Measurements from ENCODE around the gene EIF1.

Gene EIF1

DNA sequence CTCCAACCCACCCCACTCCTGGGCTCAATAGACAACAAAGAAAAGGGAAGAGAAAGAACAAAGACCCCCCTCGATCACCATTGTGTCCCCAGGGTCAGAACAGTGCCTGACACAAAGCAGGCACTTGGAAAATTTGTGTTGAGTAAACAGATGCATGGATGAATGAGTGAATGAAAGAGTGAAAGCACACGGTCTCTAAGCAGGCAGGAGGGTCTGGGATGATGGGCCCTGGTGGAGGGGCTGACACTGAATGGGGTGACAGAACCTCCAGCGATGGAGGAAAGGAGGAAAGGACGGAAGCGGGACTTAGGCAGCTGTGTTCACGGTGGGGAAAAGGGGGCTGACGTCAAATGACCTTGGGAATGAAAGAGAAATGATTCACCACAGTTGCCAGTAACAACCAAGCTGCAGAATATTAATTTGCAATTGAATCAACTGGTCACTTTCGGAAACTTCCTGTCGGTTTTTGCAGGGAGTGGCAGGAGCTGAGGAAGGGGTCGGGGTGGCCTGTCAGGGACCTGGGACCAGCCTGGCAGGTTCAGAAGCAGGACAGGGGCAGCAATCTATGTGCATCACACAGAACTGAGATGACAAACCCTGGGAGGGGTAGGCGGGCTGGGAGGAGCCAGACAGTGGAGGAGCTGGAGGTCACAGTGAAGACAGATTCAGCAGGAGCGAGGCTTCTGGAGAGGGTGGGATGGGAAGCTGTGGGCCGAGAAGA lies 16.7 kb downstream of the EIF1 start:
- no peak for DNase-seq

DNA sequence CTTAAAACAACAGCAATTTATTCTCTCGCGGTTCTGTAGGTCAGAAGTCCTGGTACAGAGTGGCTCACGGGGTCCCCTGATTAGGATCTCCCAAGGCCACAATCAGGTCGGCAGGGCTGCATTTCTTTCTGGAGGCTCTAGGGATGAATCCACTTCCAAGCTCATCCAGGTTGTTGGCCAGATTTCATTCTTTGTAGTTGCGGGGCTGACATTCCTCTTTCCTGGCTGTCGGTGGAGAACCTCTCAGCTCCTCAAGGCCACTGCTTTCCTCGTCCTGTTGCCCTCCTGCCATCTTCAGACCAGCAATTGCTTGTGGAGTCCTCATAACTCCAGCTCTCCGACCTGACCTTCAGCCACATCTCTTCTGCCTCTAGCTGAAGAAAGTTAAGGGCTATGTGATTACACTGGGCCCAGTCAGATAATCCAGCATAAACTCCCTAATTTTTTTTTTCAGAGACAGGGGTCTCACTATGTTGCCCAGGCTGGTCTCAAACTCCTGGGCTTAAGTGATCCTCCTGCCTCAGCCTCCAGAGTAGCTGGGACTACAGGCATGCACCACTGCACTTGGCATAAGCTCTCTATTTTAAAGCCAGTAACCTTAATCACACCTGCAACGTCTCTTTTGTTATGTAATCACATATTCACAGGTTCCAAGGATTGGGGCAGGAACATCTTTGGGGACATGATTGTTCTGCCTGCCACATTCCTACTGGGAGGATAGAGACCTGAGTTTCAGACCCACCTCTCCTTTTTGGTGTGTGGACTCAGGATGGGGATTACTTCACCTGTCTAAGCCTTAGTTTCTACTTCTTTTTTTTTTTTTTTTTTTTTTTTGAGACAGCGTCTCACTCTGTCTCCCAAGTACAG lies 19.4 kb downstream of the EIF1 start:
- DNase-seq, result no peak

DNA sequence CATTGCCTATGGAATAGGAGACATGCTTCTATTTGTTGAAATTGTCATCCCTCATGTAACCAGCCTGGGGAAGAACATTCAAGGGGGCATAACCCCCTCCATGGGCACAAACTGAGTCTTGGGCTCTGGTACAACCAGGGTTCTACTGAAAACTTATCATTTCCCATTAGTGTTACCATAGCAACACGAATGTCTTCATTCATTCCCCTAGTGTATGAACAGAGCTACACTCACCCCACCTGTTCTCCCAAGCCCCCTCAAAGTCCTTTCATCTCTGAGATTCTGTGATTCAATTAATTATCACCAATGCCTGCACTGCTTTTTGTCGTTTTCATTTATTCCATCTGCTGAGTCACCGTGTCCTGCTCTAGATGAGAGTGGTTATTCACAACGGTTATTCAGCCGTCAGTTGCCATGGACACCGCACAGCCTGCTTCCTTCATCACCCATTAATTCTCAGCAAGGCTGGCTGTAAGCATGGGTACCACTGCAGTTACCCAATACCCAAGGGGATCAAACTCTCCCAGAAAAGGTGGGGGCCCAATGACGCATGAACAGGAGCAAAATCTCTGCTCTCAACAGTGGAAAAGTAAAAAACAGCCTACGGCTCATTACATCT lies 21.9 kb downstream of the EIF1 start:
- DNase-seq, result peak in 1 of 2 donors; percentile 28

DNA sequence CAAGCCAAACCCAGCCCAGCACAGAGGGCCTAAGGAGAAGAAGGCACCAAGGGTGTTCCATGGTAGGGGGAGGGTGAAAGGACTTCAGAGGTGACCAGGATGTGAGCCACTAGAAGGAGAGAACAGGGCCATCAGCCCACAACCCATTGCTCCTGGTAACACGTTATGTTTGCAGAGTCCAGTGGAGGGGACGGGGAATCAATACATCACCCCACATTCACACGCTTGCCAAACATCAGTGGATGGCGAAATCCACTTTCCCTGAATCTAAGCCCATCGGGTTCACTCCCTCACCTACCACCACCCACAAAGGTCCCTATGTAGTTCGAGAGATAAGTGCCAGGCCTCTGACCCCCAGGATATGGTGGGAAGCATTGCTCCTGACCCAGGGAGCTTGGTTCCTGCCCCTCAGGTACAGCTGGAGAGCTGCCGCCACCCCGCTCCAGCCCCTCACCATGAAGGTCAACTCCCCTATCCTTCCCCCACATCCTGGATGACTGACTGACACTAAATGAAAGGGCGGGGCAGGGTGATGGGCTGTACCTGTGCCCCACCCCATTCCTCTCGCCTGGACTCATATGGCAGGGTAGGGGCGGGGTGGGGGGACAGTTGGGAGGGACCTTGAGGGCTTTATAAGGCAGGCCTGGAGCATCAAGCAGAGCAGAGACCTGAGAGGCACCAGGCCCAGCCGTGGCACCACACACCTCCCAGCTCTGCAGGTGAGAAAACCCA lies 23.1 kb downstream of the EIF1 start, which contains the start of gene GAST:
GAST (plus strand) TSS at position 663 of the 732 bp plus-strand sequence. CDS start 3,106 bp downstream, outside the sequence.
- no peak for DNase-seq

DNA sequence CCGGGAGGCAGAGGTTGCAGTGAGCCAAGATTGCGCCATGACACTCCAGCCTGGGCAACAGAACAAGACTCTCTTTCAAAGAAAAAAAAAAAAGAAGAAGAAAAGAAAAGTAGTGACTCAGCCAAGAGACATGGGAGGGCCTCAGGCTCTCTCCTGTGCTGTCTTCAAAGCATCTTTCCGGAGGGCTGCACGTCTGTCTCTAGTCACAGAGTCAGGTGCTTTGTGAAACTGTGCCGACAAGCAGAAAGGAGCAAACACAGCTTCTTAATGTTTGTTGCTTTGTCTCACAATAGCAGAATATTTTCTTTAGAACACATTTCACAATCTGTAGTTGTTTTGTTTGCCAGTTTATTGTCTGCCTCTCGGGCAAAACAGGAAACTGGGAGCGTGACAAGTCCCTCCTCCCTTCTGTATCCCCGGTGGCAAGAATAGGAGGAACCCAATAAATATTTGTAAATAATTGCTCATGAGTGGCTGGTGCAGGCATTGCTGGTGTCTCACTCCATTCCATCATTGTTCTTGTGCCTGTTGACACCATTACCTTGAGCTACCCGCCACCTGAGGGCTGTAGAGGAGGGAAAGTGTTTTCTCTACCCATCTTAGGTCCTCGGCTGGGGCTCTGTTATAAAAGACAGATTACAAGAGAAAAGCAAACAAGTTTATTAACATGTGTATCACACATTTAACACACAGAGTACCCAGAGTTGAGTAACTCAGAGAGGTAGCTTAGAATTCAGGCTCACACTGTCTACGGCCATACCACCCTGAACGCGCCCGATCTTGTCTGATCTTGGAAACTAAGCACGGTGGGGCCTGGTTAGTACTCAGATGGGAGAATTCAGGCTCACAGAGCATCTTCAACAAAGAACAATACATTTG lies 29.0 kb downstream of the EIF1 start:
- DNase-seq, result peak in 1 of 2 donors; percentile 28

DNA sequence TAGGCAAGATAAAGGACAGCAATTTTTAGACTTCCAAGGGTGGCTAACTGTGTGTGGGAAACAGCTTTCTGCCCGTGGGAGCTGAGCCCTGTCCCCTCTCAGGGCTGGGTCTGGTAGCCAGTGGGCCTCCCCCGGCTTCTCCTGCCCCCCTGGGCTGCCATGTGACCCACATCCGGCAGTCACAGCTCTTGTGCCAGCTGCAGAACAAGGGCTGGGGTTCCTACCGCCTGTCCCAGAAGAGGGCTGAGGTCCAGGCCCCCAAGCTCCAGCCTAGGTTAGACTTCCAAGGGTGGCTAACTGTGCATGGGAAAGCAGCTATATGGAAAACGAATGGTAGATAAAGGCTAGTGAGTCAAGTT lies 29.6 kb downstream of the EIF1 start:
- no peak for DNase-seq

DNA sequence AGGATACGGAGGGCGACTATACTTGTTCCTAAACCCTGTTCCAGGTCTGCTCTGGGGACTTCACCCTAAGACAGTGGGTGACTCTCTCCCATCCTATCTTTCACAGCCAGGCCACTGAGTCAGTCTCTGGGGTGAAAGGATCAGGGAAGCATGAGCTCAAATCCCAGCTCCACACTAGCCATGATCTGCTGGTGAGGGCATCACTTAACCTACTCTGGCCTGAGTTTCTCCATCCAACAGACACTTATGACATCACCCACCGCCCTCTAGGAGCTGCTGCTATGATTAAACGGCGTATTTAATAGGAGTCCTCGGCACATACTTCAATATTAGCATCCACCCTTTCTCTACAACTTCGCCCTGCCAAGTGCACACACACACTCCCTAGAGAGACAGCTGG lies 33.5 kb downstream of the EIF1 start:
- DNase-seq, result no peak

DNA sequence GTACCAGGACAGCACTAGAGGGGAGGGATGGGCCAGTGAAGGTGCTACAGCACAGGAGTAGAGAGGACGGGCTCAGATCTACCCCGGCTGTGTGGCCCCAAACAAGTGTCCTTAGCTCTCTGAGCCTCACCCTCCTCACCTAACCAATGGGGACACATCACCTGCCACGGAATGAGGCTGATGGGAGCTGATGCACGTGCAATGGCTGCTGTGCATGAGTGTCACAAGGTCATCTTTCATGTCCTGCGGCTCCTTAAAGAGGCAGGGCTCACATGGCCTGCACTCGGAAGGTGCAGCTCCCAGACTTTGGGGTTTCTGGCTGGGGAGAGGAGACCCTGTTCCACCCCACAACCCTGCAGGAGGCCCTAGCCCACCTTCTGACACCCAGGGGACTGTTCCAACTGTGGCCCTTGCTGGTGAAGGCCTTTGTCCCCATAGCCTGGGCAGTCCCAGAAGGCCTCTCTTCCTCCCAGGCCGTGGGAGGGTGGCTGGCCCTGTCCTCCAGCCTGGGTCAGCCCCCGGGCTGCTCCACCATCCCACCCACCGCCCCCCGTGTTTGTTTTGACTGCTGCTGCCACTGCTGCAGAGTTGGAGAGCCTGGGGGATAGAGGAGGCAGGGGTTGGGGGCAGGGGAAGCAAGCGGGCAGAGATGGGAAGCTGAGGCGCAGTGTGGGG lies 35.3 kb downstream of the EIF1 start:
- DNase-seq, result no peak

DNA sequence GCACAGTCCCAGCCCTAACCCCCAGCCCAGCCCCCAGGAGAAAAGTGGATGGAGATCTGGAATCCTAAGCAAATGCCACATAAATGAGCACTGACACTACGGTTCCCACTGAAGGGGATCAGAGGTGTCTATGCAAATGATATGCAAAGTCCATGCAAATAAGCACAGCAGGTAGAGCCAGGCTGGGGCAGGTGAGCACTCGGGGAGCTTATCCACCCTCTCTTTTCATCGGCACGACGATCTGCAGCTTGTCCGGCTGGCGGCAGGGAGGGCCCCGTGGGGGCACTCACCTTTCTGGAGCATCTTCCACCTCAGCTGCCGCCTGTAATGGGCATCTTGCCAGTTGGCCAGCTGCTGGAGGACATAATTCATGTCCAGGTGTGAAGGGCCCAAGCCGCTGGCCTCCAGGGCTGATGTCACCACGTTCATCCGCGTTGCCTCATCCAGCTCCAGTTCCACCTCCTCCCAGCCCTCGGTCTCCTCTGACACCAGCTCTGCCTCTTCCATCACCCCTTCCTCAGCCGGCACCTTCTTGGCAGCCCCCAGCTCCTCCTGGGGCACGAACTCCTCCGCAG lies 35.9 kb downstream of the EIF1 start:
- DNase-seq, result no peak

DNA sequence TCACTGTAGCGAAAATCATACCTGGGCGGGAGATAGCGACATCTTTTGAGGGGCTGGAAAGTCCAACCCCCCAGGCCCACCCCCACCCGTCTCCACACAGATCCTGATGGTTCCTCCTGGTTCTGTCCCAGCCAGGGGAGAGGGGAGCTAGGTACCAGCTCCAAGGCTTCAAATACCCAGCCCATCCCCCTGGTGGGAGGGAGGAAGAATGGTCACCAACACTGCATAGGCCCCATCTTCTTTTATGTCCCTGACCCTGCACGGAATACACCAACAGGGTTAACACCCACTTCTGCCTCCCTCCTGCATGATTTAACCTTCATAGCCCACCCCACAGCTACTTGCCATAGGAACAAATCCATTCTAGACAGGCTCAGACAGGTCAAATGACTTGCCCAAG lies 36.4 kb downstream of the EIF1 start:
- no peak for DNase-seq

DNA sequence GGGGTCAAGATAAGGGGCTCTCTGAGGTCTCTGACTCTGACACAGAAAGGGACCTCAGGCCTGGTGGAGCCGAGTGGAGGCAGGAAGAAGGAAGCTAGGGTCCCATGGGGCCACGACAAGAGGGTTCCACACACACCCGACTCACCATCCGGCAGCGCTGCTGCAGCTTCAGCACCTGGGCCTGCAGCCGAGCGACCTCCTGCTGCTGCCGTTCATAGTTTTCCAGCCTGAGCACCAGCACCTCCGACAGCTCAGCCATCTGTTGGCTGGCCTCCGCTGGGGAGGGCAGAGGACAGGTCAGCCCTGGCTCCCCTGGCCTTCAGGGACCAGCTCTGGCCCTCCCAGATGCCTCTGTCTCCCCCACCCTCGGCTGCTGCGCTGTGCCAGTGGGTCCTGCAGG lies 39.4 kb downstream of the EIF1 start:
- DNase-seq, result no peak

DNA sequence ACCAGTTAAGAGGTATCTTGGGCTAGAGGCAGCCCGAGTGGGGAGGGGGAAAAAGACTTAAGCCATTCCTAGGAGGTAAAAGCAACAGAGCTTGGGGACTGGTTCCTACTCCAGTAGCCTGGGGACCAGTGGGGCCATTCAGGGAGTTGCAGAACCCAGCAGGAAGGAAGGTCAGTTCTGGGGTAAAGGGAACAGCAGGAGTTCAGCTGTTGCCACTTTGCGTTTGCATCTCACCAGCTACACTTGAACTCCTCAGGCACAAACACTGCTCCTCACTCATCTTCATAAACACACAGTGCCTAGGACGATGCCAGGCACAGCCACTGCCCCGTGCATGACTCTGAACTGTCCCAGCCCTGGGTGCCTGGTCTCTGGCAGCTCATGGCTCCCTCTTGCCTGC lies 41.8 kb downstream of the EIF1 start:
- no peak for DNase-seq

DNA sequence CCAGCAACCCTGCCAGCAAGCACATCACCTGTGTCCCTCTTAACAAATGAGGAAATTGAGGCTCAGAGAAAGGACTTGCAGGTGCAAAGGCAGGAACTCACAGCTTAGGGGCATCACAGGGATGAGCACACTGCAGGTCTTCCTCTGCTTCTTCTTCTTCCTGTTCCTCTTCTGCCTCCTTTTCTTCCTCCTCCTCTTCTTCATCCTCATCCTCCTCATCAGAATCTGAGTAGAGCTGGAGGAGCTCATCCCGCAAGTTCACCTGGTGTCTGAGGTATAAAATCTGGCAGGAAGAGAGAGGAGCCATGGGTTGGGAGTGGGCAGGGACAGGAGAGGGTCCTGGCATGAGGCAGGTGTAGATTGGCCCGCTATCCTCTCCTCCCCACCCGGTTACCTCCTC lies 43.2 kb downstream of the EIF1 start:
- no peak for DNase-seq

DNA sequence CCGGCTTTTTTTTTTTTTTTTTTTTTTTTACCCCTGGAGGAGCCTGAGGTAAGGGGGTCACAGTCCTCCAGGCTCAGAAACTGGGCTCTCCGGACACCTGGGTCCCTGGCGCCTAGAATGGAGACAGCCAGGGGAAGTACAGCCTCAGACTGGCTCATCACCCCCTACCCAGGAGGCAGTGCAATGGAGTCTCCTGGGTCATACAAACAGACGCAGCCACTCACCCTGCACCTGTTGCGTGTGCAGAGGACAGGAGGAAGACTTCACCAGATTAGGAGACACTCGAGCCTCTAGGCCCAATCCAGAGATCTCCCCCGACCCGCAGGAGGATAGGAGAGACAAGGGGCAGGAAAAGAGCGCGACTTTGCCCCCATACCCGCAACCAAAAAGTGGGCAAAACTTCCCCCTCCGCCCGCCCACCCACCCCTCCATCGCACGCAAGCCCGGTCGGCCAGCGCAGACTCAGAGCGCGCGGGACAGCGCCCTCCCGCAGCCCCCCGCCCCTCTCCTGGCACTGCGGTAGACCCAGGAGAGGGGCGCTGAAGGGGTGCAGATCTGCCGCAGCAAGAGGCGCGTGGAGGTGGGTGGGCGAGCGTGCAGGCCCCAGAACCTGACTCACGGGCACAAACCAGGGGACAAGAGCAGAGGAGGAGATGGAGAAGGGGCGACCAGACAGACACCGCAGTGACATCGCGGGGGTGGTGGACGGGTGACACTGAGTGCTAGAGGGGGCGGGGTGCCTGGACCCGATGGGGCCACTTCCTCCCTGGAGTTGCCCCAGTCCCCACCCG lies 44.9 kb downstream of the EIF1 start:
- no peak for DNase-seq

DNA sequence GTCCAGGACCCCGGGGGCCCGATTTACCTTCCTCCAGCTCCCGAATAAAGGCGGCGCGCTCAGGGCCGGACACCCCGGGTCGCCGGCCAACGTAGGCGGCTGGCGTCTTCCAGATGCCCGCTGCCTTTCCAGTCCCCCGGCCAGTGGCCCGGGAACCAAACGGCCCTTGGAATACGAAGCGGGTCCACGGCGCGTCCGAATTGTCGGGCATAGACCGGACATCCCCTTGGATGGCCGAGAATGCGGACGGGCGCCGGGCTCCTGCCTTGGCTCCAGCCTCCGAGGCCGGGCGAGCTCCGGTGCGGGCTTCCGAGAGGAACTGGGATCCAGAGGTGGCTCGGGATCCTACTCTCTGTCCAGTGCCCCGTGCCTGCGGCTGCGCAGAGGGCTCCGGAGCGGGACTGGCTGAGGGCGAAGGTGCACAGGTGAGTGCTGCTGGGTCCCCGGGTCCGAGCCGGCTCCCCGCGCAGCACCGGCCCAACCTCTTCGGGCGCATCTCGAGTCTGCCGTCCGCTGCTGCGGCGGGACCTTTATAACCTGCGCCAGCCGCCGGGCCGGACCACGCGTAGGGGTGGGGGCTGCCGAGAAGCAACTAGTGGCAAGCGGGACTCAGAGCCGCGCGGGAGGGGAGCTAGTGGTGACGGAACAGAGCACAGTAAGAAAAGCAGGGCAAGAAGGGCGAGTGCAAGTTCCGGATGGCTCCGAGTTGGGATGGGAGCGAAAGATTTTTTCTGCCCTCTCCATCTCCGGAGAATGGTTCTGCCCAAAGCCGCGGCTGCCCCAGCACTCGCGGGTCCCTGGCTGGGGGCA lies 45.7 kb downstream of the EIF1 start, which contains the start of gene HAP1:
HAP1 (minus strand) TSS at position 505 of the 810 bp plus-strand sequence; CDS start at position 496, 9 bp downstream.
- no peak for DNase-seq

DNA sequence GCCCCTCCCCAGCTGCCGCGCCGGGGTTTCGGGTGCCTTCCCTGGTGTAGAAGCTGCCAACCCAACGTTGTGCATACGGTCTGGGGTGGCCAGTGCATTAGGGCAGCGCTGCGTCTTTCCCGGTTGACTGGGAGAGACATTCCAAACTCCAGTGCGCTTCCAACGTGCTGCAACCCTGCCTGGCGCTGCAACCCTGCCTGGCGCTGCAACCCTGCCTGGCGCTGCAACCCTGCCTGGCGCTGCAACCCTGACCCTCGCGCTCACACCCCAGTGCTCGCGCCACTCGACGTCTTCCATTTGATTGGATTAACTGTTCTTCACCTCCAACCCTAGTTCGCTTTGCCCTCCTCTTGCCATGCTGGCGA lies 46.2 kb downstream of the EIF1 start:
- DNase-seq, result no peak

DNA sequence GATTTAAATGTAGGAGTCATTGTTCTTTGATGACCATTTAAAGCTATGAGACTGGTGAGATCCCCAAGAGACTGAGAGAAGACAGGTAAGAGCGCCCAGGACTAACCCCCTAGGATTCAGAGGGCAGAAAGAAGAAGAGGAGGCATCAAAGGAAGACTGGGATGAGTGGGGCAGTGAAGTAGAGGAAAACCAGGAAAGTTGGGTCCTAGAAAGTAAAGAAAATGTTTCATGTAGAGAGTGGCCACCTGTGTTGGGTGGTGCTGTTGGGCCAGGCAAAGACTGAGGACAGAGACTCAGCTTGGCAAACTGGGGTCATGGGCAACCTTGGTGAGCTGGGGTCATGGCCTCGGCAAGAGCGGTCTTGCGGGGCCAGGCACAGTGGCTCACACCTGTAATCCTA lies 47.1 kb downstream of the EIF1 start:
- no peak for DNase-seq

DNA sequence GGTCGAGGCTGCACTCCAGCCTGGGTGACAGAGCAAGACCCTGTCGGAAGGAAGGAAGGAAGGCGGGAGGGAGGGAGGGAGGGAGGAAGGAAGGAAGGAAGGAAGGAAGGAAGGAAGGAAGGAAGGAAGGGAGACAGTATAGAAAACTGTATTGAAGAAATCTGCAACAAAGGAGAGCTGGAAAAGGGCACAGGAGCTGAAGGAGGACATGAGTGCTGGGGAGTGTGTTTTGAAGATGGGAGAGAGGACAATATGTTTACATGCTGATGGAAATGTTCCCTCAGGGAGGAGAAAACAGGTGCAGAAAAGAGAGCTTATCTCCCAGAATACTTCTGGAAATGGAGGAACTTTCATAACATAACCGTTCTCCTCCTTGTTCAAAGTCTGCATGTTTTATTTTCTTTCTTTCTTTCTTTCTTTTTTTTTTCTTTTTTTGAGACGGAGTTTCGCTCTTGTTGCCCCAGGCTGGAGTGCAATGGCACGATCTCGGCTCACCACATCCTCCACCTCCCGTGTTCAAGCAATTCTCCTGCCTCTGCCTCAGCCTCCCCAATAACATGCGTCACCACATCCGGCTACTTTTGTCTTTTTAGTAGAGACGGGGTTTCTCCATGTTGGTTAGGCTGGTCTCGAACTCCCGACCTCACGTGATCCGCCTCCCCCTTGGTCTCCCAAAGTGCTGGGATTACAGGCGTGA lies 48.4 kb downstream of the EIF1 start:
- DNase-seq, result no peak

DNA sequence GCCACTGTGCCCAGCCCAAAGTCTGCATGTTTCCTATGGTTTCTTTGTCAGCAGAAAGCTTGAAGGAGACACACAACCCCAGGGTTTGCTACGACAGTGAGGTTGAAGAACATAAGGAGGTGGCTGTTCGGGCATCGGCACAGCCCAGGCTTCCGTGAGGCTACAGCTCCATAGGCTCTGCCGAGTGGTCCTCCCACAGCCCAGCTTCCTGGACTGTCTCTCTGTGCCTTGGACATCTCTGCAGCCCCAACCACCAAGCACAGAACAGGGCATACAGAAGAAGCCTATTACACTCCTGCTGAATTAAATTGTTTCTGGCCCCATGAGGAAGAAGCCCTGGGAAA lies 49.0 kb downstream of the EIF1 start:
- no peak for DNase-seq

Measured in activated CD4-positive, alpha-beta T cell treated with anti-CD3 and anti-CD28 coated beads for 4 hours (primary cell).